IMR-90 (cell line): ENCODE measurements around the gene POMT1. TPM values are rescaled to one million over a fixed set of nuclear protein-coding genes. Genes with fewer than 3 reads are reported as not detected.

ENCODE experiments used
- ATAC-seq: fragments of 200-7000 bp; cut with Tn5 transposase; 2 replicates; pipeline ENCODE4 v1.9.1; 2020; ENCODE audit warnings: low read depth, mild to moderate bottlenecking, moderate library complexity
- BruUV-seq: library from RNA; stranded (reverse); fragments of 400-500 nt; replicated peaks from 2 replicates; lab custom pipeline; 2021; lab: Mats Ljungman, UMichigan
- CTCF ChIA-PET: fragments of 300-600 bp; formaldehyde crosslinking; extraction: SDS; loops from one replicate; lab custom pipeline; 2021; ENCODE audit warnings: antibody characterized with exemption; lab: Yijun Ruan, JAX
- POLR2A ChIA-PET: fragments of 300-600 bp; sonication (Branson Sonifier 250); formaldehyde crosslinking; loops from one replicate; lab custom pipeline; 2022; ENCODE audit warnings: antibody characterized with exemption; ENCODE audit not compliant: unreplicated experiment; lab: Charles Lee
- DNase-seq: peaks from one replicate; pipeline ENCODE4 v3.0.0; 2013
- H2AFZ ChIP-seq: replicated peaks from 2 replicates; pipeline ENCODE3; 2013; ENCODE audit warnings: low read length, mild to moderate bottlenecking; ENCODE audit not compliant: poor library complexity
- H2AK5ac ChIP-seq: 2 replicates; pipeline ENCODE4 v1.6.1; 2013; ENCODE audit warnings: low read depth, low read length, inconsistent platforms
- H2AK9ac ChIP-seq: replicated peaks from 2 replicates; pipeline ENCODE3; 2013; ENCODE audit warnings: mild to moderate bottlenecking, low read depth, low read length, moderate library complexity; ENCODE audit not compliant: poor library complexity
- H2BK120ac ChIP-seq: 2 replicates; pipeline ENCODE4 v1.6.1; 2013; ENCODE audit warnings: low read depth, low read length, inconsistent platforms
- H2BK15ac ChIP-seq: 3 replicates; pipeline ENCODE4 v1.6.1; 2013; ENCODE audit warnings: low read depth, low read length, inconsistent platforms
- H2BK20ac ChIP-seq: 2 replicates; pipeline ENCODE4 v1.6.1; 2013; ENCODE audit warnings: low read depth, mild to moderate bottlenecking, inconsistent platforms, low read length, moderate library complexity
- H2BK5ac ChIP-seq: 2 replicates; pipeline ENCODE4 v1.6.1; 2013; ENCODE audit warnings: mild to moderate bottlenecking, low read depth, low read length, inconsistent platforms; ENCODE audit not compliant: poor library complexity, severe bottlenecking
- H3K14ac ChIP-seq: replicated peaks from 2 replicates; pipeline ENCODE4 v1.6.1; 2013; ENCODE audit warnings: low read depth, low read length, inconsistent platforms
- H3K18ac ChIP-seq: 2 replicates; pipeline ENCODE4 v1.6.1; 2013; ENCODE audit warnings: low read depth, low read length, control low read depth
- H3K23ac ChIP-seq: 2 replicates; pipeline ENCODE4 v1.6.1; 2013; ENCODE audit warnings: low read depth, low read length, inconsistent platforms
- H3K27ac ChIP-seq: 2 replicates; pipeline ENCODE4 v1.5.1; 2013; ENCODE audit warnings: mild to moderate bottlenecking, control low read depth, low read length; ENCODE audit not compliant: insufficient read depth
- H3K27me3 ChIP-seq: 2 replicates; pipeline ENCODE4 v1.6.1; 2013; ENCODE audit warnings: low read length; ENCODE audit not compliant: control insufficient read depth, insufficient read depth
- H3K36me3 ChIP-seq: 2 replicates; pipeline ENCODE4 v1.6.1; 2013; ENCODE audit warnings: low read length, mixed read lengths; ENCODE audit not compliant: control insufficient read depth, insufficient read depth
- H3K4ac ChIP-seq: 2 replicates; pipeline ENCODE4 v1.6.1; 2013; ENCODE audit warnings: low read depth, low read length, inconsistent platforms
- H3K4me1 ChIP-seq: 2 replicates; pipeline ENCODE4 v1.6.1; 2013; ENCODE audit warnings: low read length, mixed read lengths; ENCODE audit not compliant: control insufficient read depth, insufficient read depth
- H3K4me2 ChIP-seq: 2 replicates; pipeline ENCODE4 v1.6.1; 2013; ENCODE audit warnings: low read depth, mild to moderate bottlenecking, control low read depth, low read length, moderate library complexity
- H3K4me3 ChIP-seq: 2 replicates; pipeline ENCODE4 v1.5.1; 2013; ENCODE audit warnings: low read depth, mild to moderate bottlenecking, control low read depth, low read length, moderate library complexity; ENCODE audit not compliant: insufficient read depth
- H3K56ac ChIP-seq: 2 replicates; pipeline ENCODE4 v1.6.1; 2013; ENCODE audit warnings: low read length, inconsistent platforms; ENCODE audit not compliant: insufficient read depth; ENCODE audit errors: extremely low read depth
- H3K79me1 ChIP-seq, 2 experiments: 2 replicates each; pipeline ENCODE4 v1.6.1; 2013; ENCODE audit warnings: low read length in 2 of 2, inconsistent platforms in 1 of 2, low read depth in 1 of 2
- H3K9ac ChIP-seq: 2 replicates; pipeline ENCODE4 v1.6.1; 2013; ENCODE audit warnings: low read depth, low read length, control low read depth
- H3K9me1 ChIP-seq: 2 replicates; pipeline ENCODE4 v1.6.1; 2013; ENCODE audit warnings: low read length, inconsistent platforms; ENCODE audit not compliant: insufficient read depth
- H3K9me3 ChIP-seq: 2 replicates; pipeline ENCODE4 v1.6.1; 2013; ENCODE audit warnings: low read length; ENCODE audit not compliant: control insufficient read depth, insufficient read depth
- H4K20me1 ChIP-seq: 2 replicates; pipeline ENCODE4 v1.6.1; 2013; ENCODE audit warnings: low read length, inconsistent platforms; ENCODE audit not compliant: insufficient read depth
- H4K5ac ChIP-seq: 2 replicates; pipeline ENCODE4 v1.6.1; 2013; ENCODE audit warnings: mild to moderate bottlenecking, low read depth, low read length, control low read depth
- H4K8ac ChIP-seq, 2 experiments: 2 replicates each; pipeline ENCODE4 v1.6.1; 2013; ENCODE audit warnings: low read depth in 2 of 2, low read length in 2 of 2, control low read depth in 1 of 2, inconsistent platforms in 1 of 2
- H4K91ac ChIP-seq: 2 replicates; pipeline ENCODE4 v1.6.1; 2013; ENCODE audit warnings: low read depth, low read length, inconsistent platforms; ENCODE audit not compliant: insufficient read depth
- MAZ ChIP-seq: IDR thresholded peaks from 2 replicates; pipeline ENCODE4 v1.6.1; 2012; ENCODE audit warnings: low read depth, mild to moderate bottlenecking, low read length, improper control_type of control experiment, moderate library complexity, borderline replicate concordance
- RCOR1 ChIP-seq: IDR thresholded peaks from 2 replicates; pipeline ENCODE4 v1.6.1; 2012; ENCODE audit warnings: mild to moderate bottlenecking, low read length, improper control_type of control experiment; ENCODE audit not compliant: insufficient replicate concordance
- RFX5 ChIP-seq: IDR thresholded peaks from 2 replicates; pipeline ENCODE4 v1.8.0; 2012; ENCODE audit warnings: low read depth, mild to moderate bottlenecking, low read length, moderate library complexity
- WGBS, 2 experiments: methylation state at CpG; one replicate each; pipeline versions ENCODE4 v1.1.5 to v1.1.7; 2013; ENCODE audit warnings: missing lambda C conversion rate in 2 of 2; ENCODE audit not compliant: insufficient read length in 1 of 2; ENCODE audit errors: extremely low coverage in 2 of 2; 5-methylcytosine and 5-hydroxymethylcytosine counted together
- dilution Hi-C: fragments of 300-500 bp; cut with HindIII; formaldehyde crosslinking; loops from one replicate; pipeline ENCODE4 v1.14.3; 2018; ENCODE audit warnings: low sequenced_read_pairs; ENCODE audit not compliant: unreplicated experiment
- in situ Hi-C: fragments of 300-500 bp; cut with MboI; formaldehyde crosslinking; loops from 3 replicates; pipeline ENCODE4 v1.14.3; 2019; ENCODE audit warnings: low sequenced_read_pairs, inconsistent platforms, mixed read lengths
- intact Hi-C: fragments of 100-400 bp; cut with micrococcal nuclease; formaldehyde crosslinking; loops from 2 replicates; pipeline ENCODE4 v1.10.0; 2022
- polyA plus RNA-seq, 3 experiments: library from polyadenylated mRNA; depleted of rRNA; stranded (reverse); fragments of >200 nt; gene quantifications; 2 replicates each; pipeline ENCODE4 v1.2.3, GENCODE V29; 2012; ENCODE audit warnings: low replicate concordance in 1 of 3
- total RNA-seq: library from RNA; depleted of rRNA; stranded (reverse); fragments of >200 nt; gene quantifications from 2 replicates; pipeline ENCODE4 v1.2.3, GENCODE V29; 2012

The POMT1 gene
- total and polyA plus RNA-seq, 2 of the 4 experiments (the other 2 are of a cell fraction), result 24.2 to 36.5 TPM

DNA sequence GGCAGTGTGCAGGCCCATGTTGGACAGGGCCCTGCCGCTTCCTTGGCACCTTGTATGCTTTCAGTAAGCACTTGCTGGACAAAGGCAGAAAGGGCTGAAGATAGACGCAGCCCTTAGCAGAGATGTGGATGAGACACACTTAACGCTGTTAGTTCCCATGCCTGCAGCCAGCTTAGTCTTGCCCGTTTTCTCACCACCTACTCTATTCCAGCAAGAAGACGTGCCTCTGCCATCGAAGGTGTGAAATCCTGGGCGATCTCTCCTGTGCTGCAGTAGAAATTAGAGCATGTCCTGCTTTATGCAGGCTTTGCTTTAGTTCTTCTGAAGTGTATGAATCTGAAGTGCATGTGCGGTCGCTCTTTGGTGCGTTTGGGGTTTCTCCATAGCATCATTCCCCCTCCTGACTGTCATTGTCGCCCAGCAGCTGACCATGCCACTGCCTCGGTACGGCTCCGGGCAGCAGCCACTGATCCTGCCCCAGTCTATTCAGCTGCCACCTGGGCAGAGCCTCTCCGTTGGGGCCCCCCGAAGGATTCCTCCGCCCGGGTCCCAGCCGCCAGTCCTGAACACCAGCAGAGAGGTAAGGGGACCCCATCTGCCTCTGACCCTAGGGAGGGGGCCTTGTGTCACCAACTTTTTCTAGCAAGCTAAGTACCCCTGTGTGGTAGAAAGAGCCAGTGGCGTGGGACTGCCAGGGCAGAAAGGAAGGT is 11.6 kb upstream of the POMT1 start:
- DNase-seq (no peak), ATAC-seq (no peak)
- Histone ChIP-seq H3K27ac (no peak overlapping the region), H3K9ac (no peak overlapping the region), H2BK120ac (no peak overlapping the region), H3K9me3 (no peaks in the 10 kb centered on the region), H3K36me3 (peaks cover 92% of the 10 kb centered on the region), H2BK5ac (no peak overlapping the region), H3K79me1 (peaks cover 16 to 46% of the 10 kb centered on the region in 2 experiments), H3K4me1 (no peaks in the 10 kb centered on the region), H4K8ac (no peak overlapping the region), H4K91ac (no peak overlapping the region), H3K27me3 (no peaks in the 10 kb centered on the region), H4K5ac (no peak overlapping the region), H2BK15ac (no peak overlapping the region), H3K23ac (no peak overlapping the region), H3K4me3 (no peak overlapping the region), H2AFZ (no peak overlapping the region), H3K9me1 (no peaks in the 10 kb centered on the region), H3K56ac (no peak overlapping the region), H2AK5ac (no peak overlapping the region), H2AK9ac (peak overlapping the region; percentile 11), H4K20me1 (peaks cover 12% of the 10 kb centered on the region; the same call in 1 of the 2 replicates), H3K4ac (no peak overlapping the region), H3K18ac (no peak overlapping the region), H3K4me2 (no peak overlapping the region), H2BK20ac (no peak overlapping the region), H3K14ac (no peak overlapping the region)
- POLR2A ChIA-PET, result no interaction called here
- no peak for TF ChIP-seq RCOR1
- no peak for TF ChIP-seq MAZ
- TF ChIP-seq RFX5, result no peak
- 98% methylated on average over 8 of the region's 20 CpGs; no CpG with 5 or more reads in 1 of the 2 experiments for WGBS, 2 experiments
- in situ Hi-C loops, result no loop called here
- intact Hi-C loops, result no loop called here
- dilution Hi-C loops, result no loop called here
- CTCF ChIA-PET, result no interaction called here
- no TSS peak for BruUV-seq
